Heart right ventricle (tissue), 16 donors: ENCODE results near the gene CAPNS2. TPM values are rescaled to one million over a fixed set of nuclear protein-coding genes. Genes with fewer than 3 reads are reported as not detected.

ENCODE experiments used
- ATAC-seq, 8 donors: fragments of 200-7000 bp; cut with Tn5 transposase; one replicate each; pipeline ENCODE4 v1.9.1; 2020; ENCODE audit warnings: mild to moderate bottlenecking in 8 of 8, moderate library complexity in 8 of 8, moderate number of reproducible peaks in 1 of 8
- DNase-seq, 2 donors: peaks; one replicate each; pipeline ENCODE4 v3.0.0-alpha.2; 2020
- H3K27ac ChIP-seq, 10 donors: fragments of 200-600 bp; sonication (generic) in 2 of 10; one replicate each; pipeline versions ENCODE4 v1.5.0 to v1.8.0; 2020 to 2022; ENCODE audit warnings: mild to moderate bottlenecking in 3 of 10
- H3K27me3 ChIP-seq, 7 donors: fragments of 200-600 bp; one replicate each; pipeline ENCODE4 v1.8.0; 2021 to 2022; ENCODE audit warnings: mild to moderate bottlenecking in 2 of 7
- H3K36me3 ChIP-seq, 9 donors: fragments of 200-600 bp; sonication (generic) in 1 of 9; one replicate each; pipeline versions ENCODE4 v1.5.0 to v1.8.0; 2020 to 2022; ENCODE audit warnings: mild to moderate bottlenecking in 2 of 9
- H3K4me1 ChIP-seq, 9 donors: fragments of 200-600 bp; sonication (generic) in 1 of 9; one replicate each; pipeline versions ENCODE4 v1.5.0 to v1.8.0; 2020 to 2022; ENCODE audit warnings: mild to moderate bottlenecking in 4 of 9
- H3K4me3 ChIP-seq, 10 donors: fragments of 200-600 bp; sonication (generic) in 2 of 10; one replicate each; pipeline versions ENCODE4 v1.5.0 to v1.8.0; 2020 to 2022; ENCODE audit warnings: mild to moderate bottlenecking in 7 of 10, moderate library complexity in 2 of 10
- H3K9me3 ChIP-seq, 11 donors: fragments of 200-600 bp in 10 of 11; sonication (generic) in 2 of 11; one replicate each; pipeline versions ENCODE4 v1.5.0 to v1.8.0; 2013 to 2022; ENCODE audit warnings: mild to moderate bottlenecking in 2 of 11, control low read depth in 1 of 11, moderate library complexity in 1 of 11
- WGBS, 2 donors: extraction: QIAGEN DNeasy Blood & Tissue Kit; methylation state at CpG; one replicate each; pipeline ENCODE4 v1.1.7; 2013; ENCODE audit warnings: inconsistent platforms in 1 of 2; 5-methylcytosine and 5-hydroxymethylcytosine counted together
- intact Hi-C, 10 donors: fragments of 100-400 bp; cut with DNase I; formaldehyde crosslinking; loops; one replicate each; pipeline versions ENCODE4 v1.11.1 to v1.14.2; 2022
- polyA plus RNA-seq, 2 donors: library from polyadenylated mRNA; stranded (reverse); fragments of 200-250 nt; gene quantifications; one replicate each; pipeline ENCODE4 v1.2.3, GENCODE V29; 2013
- total RNA-seq, 10 donors: library from RNA; stranded (reverse); fragmentation: NEBNext Ultra II Directional in 3 of 10; extraction: Animal tissue kit (Norgen Biotek cat#: 25700) in 3 of 10; gene quantifications; one replicate each; pipeline versions ENCODE4 v1.2.1 to v1.2.4, GENCODE V29; 2021 to 2023
- TF ChIP-seq, protein P1 (sequence below), 9 donors: fragments of 200-600 bp; sonication (generic) in 2 of 9; IDR thresholded peaks; one replicate each; pipeline versions ENCODE4 v1.5.0 to v1.8.0; 2021 to 2022; ENCODE audit warnings: antibody characterized with exemption in 9 of 9, mild to moderate bottlenecking in 5 of 9, moderate library complexity in 1 of 9
- donor health status: Arrhythmogenic right ventricular cardiomyopathy.
- donor health status: ischemic (EF 13 %, LVEDD 7.1; RV severe dilation, severe dysfunction).
- donor health status: healthy with polysubstance abuse.
- donor health status: DM: no; HTN: yes; CAD: no.
- donor health status: DM: no; HTN: no; CAD: no.
- donor health status: ischemic (EF 25% LVEDD 6.9; RV normal size, moderate dysfunction).
- donor health status: ischemic (EF 25% LVEDD 5.7; RV mildly dilated, moderate dysfunction).
- donor health status: healthy.
- donor health status: DM: yes; HTN: yes; CAD: no.
- donor health status: Ischemic cardiomyopathy.
- donor health status: ischemic (EF 35%, LVEDD 5.7; RV mildly dilated, moderate dysfunction).
- donor health status: nonischemic (EF 11% LVEDD 7.7; RV severe dilation, severe dysfunction).
- donor health status: DM: yes; HTN: yes; CAD: no.
- donor health status: PGD.
- donor health status: ischemic (EF 29% LVEDD 5.4; RV normal size, mild dysfunction).
- donor health status: nonischemic (EF 23%, LVEDD 6.1; RV moderate dilation, normal function).

Gene CAPNS2
- total and polyA plus RNA-seq, 12 donors: 0.06 to 0.45 (median 0.39) TPM; not detected in 7

DNA sequence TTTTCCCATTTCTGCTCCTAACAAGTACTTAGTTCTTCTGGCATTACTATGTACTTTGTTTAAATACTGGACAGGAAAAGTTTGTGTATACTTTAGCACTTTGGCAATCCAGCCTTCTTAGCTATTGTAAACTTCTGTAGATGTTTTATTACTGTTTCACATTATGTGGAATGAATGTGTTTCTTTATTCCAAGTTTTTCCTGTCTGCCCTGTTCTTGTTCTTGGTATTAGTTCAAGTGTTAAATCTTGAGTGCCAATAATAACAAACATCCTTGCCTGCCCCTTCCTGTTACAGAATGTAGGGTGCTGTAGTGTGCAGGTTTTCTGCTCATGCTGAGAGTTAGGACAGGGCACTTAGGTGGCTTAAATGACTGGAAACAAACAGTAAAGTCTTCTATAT is 7.3 kb upstream of the CAPNS2 start:
- peak overlapping the region in 1 of 10 donors; percentile 0 for H3K27ac ChIP-seq
- intact Hi-C loops: no loop called here

DNA sequence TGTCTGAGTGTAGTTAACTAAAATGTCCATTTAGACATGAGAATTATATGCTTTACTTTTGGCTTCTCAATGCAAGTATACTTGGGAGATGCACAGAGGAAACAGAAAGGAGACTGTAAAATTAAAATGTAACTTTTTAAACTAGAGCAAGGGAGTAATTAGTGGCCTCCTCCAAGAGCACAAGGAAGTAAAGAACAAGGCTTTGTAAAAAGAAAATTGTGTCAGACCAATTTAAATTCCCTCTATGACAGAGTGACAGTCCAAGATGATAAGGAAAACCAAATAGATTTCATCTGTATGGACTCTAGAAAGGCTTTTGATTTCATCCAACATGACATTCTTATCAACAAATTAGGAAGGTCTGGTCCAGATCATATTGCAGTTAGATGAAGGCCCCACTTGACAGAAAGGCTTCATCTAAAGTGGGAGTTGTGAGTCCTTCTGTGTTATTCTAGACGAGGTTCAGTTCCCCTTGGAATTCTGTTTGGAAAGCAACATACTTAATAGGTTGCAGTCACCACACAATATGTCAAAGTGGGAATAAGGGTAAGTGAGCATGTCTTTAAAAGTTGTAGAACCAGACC is 6.5 kb upstream of the CAPNS2 start:
- DNase-seq (no peak), ATAC-seq (no peak)

More for the DNA sequence above, 7.3 kb upstream of the CAPNS2 start:
- TF ChIP-seq, protein P1, sequence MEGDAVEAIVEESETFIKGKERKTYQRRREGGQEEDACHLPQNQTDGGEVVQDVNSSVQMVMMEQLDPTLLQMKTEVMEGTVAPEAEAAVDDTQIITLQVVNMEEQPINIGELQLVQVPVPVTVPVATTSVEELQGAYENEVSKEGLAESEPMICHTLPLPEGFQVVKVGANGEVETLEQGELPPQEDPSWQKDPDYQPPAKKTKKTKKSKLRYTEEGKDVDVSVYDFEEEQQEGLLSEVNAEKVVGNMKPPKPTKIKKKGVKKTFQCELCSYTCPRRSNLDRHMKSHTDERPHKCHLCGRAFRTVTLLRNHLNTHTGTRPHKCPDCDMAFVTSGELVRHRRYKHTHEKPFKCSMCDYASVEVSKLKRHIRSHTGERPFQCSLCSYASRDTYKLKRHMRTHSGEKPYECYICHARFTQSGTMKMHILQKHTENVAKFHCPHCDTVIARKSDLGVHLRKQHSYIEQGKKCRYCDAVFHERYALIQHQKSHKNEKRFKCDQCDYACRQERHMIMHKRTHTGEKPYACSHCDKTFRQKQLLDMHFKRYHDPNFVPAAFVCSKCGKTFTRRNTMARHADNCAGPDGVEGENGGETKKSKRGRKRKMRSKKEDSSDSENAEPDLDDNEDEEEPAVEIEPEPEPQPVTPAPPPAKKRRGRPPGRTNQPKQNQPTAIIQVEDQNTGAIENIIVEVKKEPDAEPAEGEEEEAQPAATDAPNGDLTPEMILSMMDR (IDR thresholded peaks at IDR 0.05): no peak
- ATAC-seq (peak in 6 of 8 donors; percentile 38 to 66 (median 52)), DNase-seq (no peak)
- Histone ChIP-seq H3K4me1 (peaks cover 0 to 37% (median 21%) of the 10 kb centered on the region in 9 donors), H3K36me3 (peaks cover 0 to 37% (median 3%) of the 10 kb centered on the region in 9 donors), H3K9me3 (peaks cover 0 to 2% (median 0%) of the 10 kb centered on the region in 11 donors), H3K4me3 (no peak overlapping the region), H3K27me3 (no peaks in the 10 kb centered on the region)

DNA sequence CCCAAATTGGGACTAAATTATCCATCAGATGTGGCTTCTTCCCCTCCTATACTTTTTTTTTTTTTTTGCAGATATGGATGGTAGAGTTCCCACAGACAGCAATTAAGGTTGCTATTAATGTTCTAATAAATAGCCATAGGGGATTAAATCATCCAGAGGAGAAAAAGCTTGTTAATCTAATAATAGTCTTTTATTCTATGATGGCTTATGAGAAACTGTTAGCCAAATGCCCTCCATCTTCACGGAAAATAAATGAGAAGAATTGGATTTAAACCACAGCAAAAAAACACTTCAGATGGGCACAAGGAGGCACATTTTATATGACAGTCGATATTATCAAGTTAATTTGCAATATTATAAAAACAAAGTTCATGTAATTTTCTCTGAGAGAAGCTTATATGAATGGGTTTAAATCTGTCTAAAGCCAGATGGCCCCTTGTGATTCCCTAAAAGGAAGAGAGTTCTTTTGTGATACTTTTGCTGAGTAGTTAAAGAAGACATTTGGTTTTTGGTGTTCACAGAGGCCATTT is 5.1 kb upstream of the CAPNS2 start:
- Histone ChIP-seq H3K36me3 (peaks cover 0 to 17% (median 0%) of the 10 kb centered on the region in 9 donors), H3K9me3 (no peaks in the 10 kb centered on the region), H3K27me3 (no peaks in the 10 kb centered on the region), H3K4me1 (peaks cover 0 to 45% (median 21%) of the 10 kb centered on the region in 9 donors), H3K27ac (no peak overlapping the region), H3K4me3 (no peak overlapping the region)
- DNase-seq (no peak), ATAC-seq (no peak)
- TF ChIP-seq, protein P1 (IDR thresholded peaks at IDR 0.05): no peak
- intact Hi-C loops: no loop called here
- WGBS, 2 donors: 85 to 89% methylated on average over 2 of the region's 2 CpGs

More for the DNA sequence above, 6.5 kb upstream of the CAPNS2 start:
- Histone ChIP-seq H3K27me3 (no peaks in the 10 kb centered on the region), H3K27ac (no peak overlapping the region), H3K36me3 (peaks cover 0 to 31% (median 3%) of the 10 kb centered on the region in 9 donors), H3K4me1 (peaks cover 0 to 39% (median 21%) of the 10 kb centered on the region in 9 donors), H3K4me3 (no peak overlapping the region), H3K9me3 (no peaks in the 10 kb centered on the region)
- TF ChIP-seq, protein P1 (IDR thresholded peaks at IDR 0.05): no peak
- WGBS, 2 donors: 39 to 47% methylated on average over 1 of the region's 1 CpG
- intact Hi-C loops: no loop called here

DNA sequence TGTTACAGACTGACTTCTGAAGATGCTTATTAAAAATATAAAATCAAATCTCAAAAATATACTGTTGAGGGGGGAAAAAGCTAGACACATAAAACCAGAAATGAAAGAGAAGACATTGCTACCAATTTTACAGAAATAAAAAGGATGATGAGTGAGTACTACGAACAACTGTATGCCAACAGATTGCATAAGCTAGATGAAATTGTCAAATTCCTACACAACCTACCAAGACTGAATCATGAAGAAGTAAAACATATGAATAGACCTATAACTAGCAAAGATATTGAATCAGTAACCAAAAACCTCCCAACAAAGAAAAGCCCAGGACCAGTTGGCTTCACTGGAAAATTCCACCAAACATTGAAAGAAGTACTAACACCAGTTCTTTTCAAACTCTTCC is 3.5 kb upstream of the CAPNS2 start:
- no peaks in the 10 kb centered on the region for H3K9me3 ChIP-seq
- H3K4me3 ChIP-seq: no peak overlapping the region
- ATAC-seq (no peak), DNase-seq (no peak)
- H3K36me3 ChIP-seq: peaks cover 0 to 10% (median 0%) of the 10 kb centered on the region in 9 donors
- H3K27me3 ChIP-seq: no peaks in the 10 kb centered on the region
- intact Hi-C loops: no loop called here
- 92 to 94% methylated on average over 1 of the region's 1 CpG for WGBS, 2 donors
- H3K4me1 ChIP-seq: peaks cover 0 to 61% (median 31%) of the 10 kb centered on the region in 9 donors
- TF ChIP-seq, protein P1 (IDR thresholded peaks at IDR 0.05): no peak
- H3K27ac ChIP-seq: peak overlapping the region in 3 of 10 donors; percentile 10 to 48 (median 21)
